OCI-LY3 (cell line): Measurements from ENCODE around the gene JPH4.
"Not testable (repeated sequence)": the region's sequence is repeated elsewhere in the genome, so short reads cannot be mapped to it uniquely, and the experiment has no call there.

Experiments
- H2AFZ ChIP-seq: fragments of 200-600, 300-600 bp; shearing (Covaris generic); 2 replicates; pipeline ENCODE4 v1.6.0; 2014; ENCODE audit warnings: antibody characterized with exemption, low read depth, low read length
- H3K27ac ChIP-seq: fragments of 200-600, 300-600 bp; sonication (generic); 2 replicates; pipeline ENCODE4 v1.5.1; 2014; ENCODE audit warnings: mild to moderate bottlenecking, low read length, moderate library complexity, mixed read lengths
- H3K27me3 ChIP-seq: fragments of 200-600, 300-600 bp; sonication (generic); 2 replicates; pipeline ENCODE4 v1.6.1; 2014; ENCODE audit warnings: low read depth, low read length, mixed read lengths
- H3K36me3 ChIP-seq: fragments of 200-600, 300-600 bp; sonication (generic); replicated peaks from 2 replicates; pipeline ENCODE3; 2014; ENCODE audit warnings: low read depth, low read length, mixed read lengths
- H3K4me1 ChIP-seq: fragments of 300-600, 200-600 bp; sonication (generic); 2 replicates; pipeline ENCODE4 v1.6.1; 2014; ENCODE audit warnings: low read length, mixed read lengths
- H3K4me2 ChIP-seq: fragments of 200-600, 300-600 bp; sonication (generic); 2 replicates; pipeline ENCODE4 v1.6.1; 2014; ENCODE audit warnings: low read length, mixed read lengths
- H3K4me3 ChIP-seq: fragments of 300-600, 200-600 bp; sonication (generic); 2 replicates; pipeline ENCODE4 v1.5.1; 2014; ENCODE audit warnings: antibody characterized with exemption, mild to moderate bottlenecking, low read length, moderate library complexity
- H3K79me2 ChIP-seq: fragments of 300-600, 200-600 bp; shearing (Covaris generic); 2 replicates; pipeline ENCODE4 v1.6.1; 2014; ENCODE audit warnings: mild to moderate bottlenecking, low read length, mixed read lengths
- H3K9ac ChIP-seq: fragments of 300-600, 200-600 bp; shearing (Covaris generic); 2 replicates; pipeline ENCODE4 v1.6.0; 2014; ENCODE audit warnings: mild to moderate bottlenecking, low read length, moderate library complexity
- H3K9me3 ChIP-seq: fragments of 200-600, 300-600 bp; shearing (Covaris generic); 2 replicates; pipeline ENCODE4 v1.6.1; 2014; ENCODE audit warnings: low read length, mixed read lengths; ENCODE audit not compliant: insufficient read depth
- H4K20me1 ChIP-seq: fragments of 200-600, 300-600 bp; sonication (generic); 2 replicates; pipeline ENCODE4 v1.6.1; 2016; ENCODE audit warnings: low read length, mixed read lengths; ENCODE audit not compliant: insufficient read depth
- CTCF ChIP-seq: fragments of 200-600, 300-600 bp; sonication (generic); IDR thresholded peaks from 2 replicates; pipeline ENCODE4 v1.5.1; 2014; ENCODE audit warnings: antibody characterized with exemption, low read length, low read depth
- EZH2phosphoT487 ChIP-seq: fragments of 200-600 bp; shearing (Covaris generic); IDR thresholded peaks from 2 replicates; pipeline ENCODE4 v1.6.1; 2018; ENCODE audit warnings: antibody characterized with exemption, mixed run types, low read depth

JPH4 gene

GRCh38 chr14:23600806-23601205 is 22.2 kb upstream of the JPH4 start:
- Histone ChIP-seq H3K79me2 (no peaks in the 10 kb centered on the region), H4K20me1 (no peaks in the 10 kb centered on the region), H3K4me2 (no peak overlapping the region), H3K36me3 (no peaks in the 10 kb centered on the region), H3K9ac (no peak overlapping the region), H3K9me3 (no peaks in the 10 kb centered on the region), H3K27me3 (no peaks in the 10 kb centered on the region), H3K4me3 (no peak overlapping the region), H3K4me1 (peaks cover under 1% of the 10 kb centered on the region; the same call in 1 of the 2 replicates), H3K27ac (no peak overlapping the region), H2AFZ (no peak overlapping the region)
- TF ChIP-seq CTCF, result no peak
- TF ChIP-seq EZH2phosphoT487, result no peak

GRCh38 chr14:23600322-23600707 is 21.7 kb upstream of the JPH4 start:
- H3K9ac ChIP-seq, result no peak overlapping the region
- no peaks in the 10 kb centered on the region for H3K4me1 ChIP-seq
- H3K9me3 ChIP-seq, result no peaks in the 10 kb centered on the region
- H3K27me3 ChIP-seq, result no peaks in the 10 kb centered on the region
- TF ChIP-seq EZH2phosphoT487, result no peak
- no peaks in the 10 kb centered on the region for H3K36me3 ChIP-seq
- H3K4me2 ChIP-seq, result no peak overlapping the region
- no peak overlapping the region for H3K27ac ChIP-seq
- no peak overlapping the region for H2AFZ ChIP-seq
- no peak overlapping the region for H3K4me3 ChIP-seq
- no peaks in the 10 kb centered on the region for H4K20me1 ChIP-seq
- no peaks in the 10 kb centered on the region for H3K79me2 ChIP-seq

- H2AFZ ChIP-seq, H3K4me2 ChIP-seq, H3K4me3 ChIP-seq, H3K27me3 ChIP-seq, H3K9ac ChIP-seq, H4K20me1 ChIP-seq, H3K27ac ChIP-seq, H3K36me3 ChIP-seq, H3K79me2 ChIP-seq, H3K9me3 ChIP-seq, H3K4me1 ChIP-seq: not testable (repeated sequence)
Observed at GRCh38 chr14:23594191-23594590, 15.6 kb upstream of the JPH4 start.

DNA sequence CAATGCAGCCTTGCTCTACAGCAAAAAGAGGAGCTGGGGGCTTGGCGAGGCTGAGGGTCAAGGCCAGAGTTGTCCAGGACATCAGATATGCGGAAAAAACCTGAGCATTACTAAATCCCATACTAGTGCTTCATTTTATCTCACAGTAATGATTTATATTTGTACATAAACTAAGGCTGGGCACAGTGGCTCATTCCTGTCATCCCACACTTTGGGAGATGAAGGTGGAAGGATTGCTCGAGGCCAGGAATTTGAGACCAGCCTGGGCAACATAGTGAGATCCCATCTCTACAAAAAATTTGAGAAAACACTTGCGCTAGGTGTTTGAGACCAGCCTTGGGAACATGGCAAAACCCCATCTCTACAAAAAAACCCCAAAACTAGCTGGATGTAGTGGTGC is 11.6 kb upstream of the JPH4 start:
- H3K4me2 ChIP-seq, result no peak overlapping the region
- H3K4me1 ChIP-seq, result peaks cover 8% of the 10 kb centered on the region
- no peak overlapping the region for H3K4me3 ChIP-seq
- no peaks in the 10 kb centered on the region for H4K20me1 ChIP-seq
- H3K27me3 ChIP-seq, result peaks cover 4% of the 10 kb centered on the region; the same call in 1 of the 2 replicates
- H3K79me2 ChIP-seq, result no peaks in the 10 kb centered on the region
- H3K27ac ChIP-seq, result no peak overlapping the region
- H3K9ac ChIP-seq, result no peak overlapping the region
- H2AFZ ChIP-seq, result no peak overlapping the region
- no peaks in the 10 kb centered on the region for H3K36me3 ChIP-seq
- TF ChIP-seq CTCF, result no peak
- TF ChIP-seq EZH2phosphoT487, result no peak
- H3K9me3 ChIP-seq, result no peaks in the 10 kb centered on the region

GRCh38 chr14:23589606-23590005 is 11.0 kb upstream of the JPH4 start:
- Histone ChIP-seq H3K4me1 (peaks cover 8% of the 10 kb centered on the region), H2AFZ (peak overlapping the region; percentile 47), H3K9ac (no peak overlapping the region), H3K36me3 (no peaks in the 10 kb centered on the region), H4K20me1 (no peaks in the 10 kb centered on the region), H3K9me3 (no peaks in the 10 kb centered on the region), H3K4me2 (peak overlapping the region; percentile 38), H3K27ac (no peak overlapping the region), H3K4me3 (no peak overlapping the region), H3K79me2 (no peaks in the 10 kb centered on the region), H3K27me3 (peaks cover 2% of the 10 kb centered on the region; the same call in 1 of the 2 replicates)
- TF ChIP-seq CTCF, result no peak
